PC-3 (cell line): Measurements from ENCODE around the gene FLOT1. TPM values are rescaled to one million over a fixed set of nuclear protein-coding genes. Genes with fewer than 3 reads are reported as not detected.
A peak's percentile ranks its signal among the peaks of the same experiment; 100 is the strongest.

Experiments used
- ATAC-seq: fragments of 200-7000 bp; cut with Tn5 transposase; 2 replicates; pipeline ENCODE4 v1.9.1; 2020; ENCODE audit warnings: mild to moderate bottlenecking, moderate library complexity
- BruUV-seq: library from RNA; stranded (reverse); fragments of 400-500 nt; replicated peaks from 2 replicates; lab custom pipeline; 2021; lab: Mats Ljungman, UMichigan
- CTCF ChIA-PET: fragments of 300-600 bp; sonication (Branson Sonifier 250); formaldehyde crosslinking; loops from one replicate; lab custom pipeline; 2022; ENCODE audit warnings: antibody characterized with exemption; lab: Charles Lee
- POLR2A ChIA-PET: fragments of 300-600 bp; sonication (Branson Sonifier 250); formaldehyde crosslinking; loops from one replicate; lab custom pipeline; 2022; ENCODE audit warnings: antibody characterized with exemption; ENCODE audit not compliant: unreplicated experiment; lab: Charles Lee
- DNase-seq: peaks from one replicate; pipeline ENCODE4 v3.0.0-alpha.2; 2015
- H2AFZ ChIP-seq: fragments of 300-600 bp; sonication (generic); 2 replicates; pipeline ENCODE4 v1.6.0; 2016; ENCODE audit warnings: antibody characterized with exemption, low read length
- H3F3A ChIP-seq: fragments of 300-600 bp; sonication (generic); one replicate; pipeline ENCODE4 v1.6.0; 2017; ENCODE audit warnings: antibody characterized with exemption, low read length, control low read depth, mild to moderate bottlenecking; ENCODE audit not compliant: unreplicated experiment
- H3K27ac ChIP-seq: fragments of 300-600 bp; sonication (generic); 2 replicates; pipeline ENCODE4 v1.5.1; 2016; ENCODE audit warnings: mild to moderate bottlenecking, low read length
- H3K27me3 ChIP-seq: fragments of 300-600 bp; sonication (generic); 2 replicates; pipeline ENCODE4 v1.6.1; 2016; ENCODE audit warnings: low read length, mixed read lengths
- H3K36me3 ChIP-seq: fragments of 300-600 bp; sonication (generic); 2 replicates; pipeline ENCODE4 v1.6.1; 2016; ENCODE audit warnings: low read depth, mixed run types, low read length, mixed read lengths
- H3K4me1 ChIP-seq: fragments of 300-600 bp; sonication (generic); 2 replicates; pipeline ENCODE4 v1.5.1; 2016; ENCODE audit warnings: low read length; ENCODE audit not compliant: insufficient read depth
- H3K4me2 ChIP-seq: fragments of 300-600 bp; sonication (generic); 2 replicates; pipeline ENCODE4 v1.6.0; 2016; ENCODE audit warnings: low read length
- H3K4me3 ChIP-seq: fragments of 300-600 bp; sonication (generic); 2 replicates; pipeline ENCODE4 v1.5.1; 2016; ENCODE audit warnings: mild to moderate bottlenecking, low read length, mixed read lengths
- H3K79me2 ChIP-seq: fragments of 300-600 bp; sonication (generic); 2 replicates; pipeline ENCODE4 v1.6.1; 2017; ENCODE audit warnings: low read length, mixed read lengths
- H3K9ac ChIP-seq: fragments of 300-600 bp; sonication (generic); 2 replicates; pipeline ENCODE4 v1.6.0; 2016; ENCODE audit warnings: mild to moderate bottlenecking, low read length
- H3K9me2 ChIP-seq: fragments of 300-600 bp; sonication (generic); replicated peaks from 2 replicates; pipeline ENCODE4 v1.6.1; 2016; ENCODE audit warnings: mixed run types, low read length, mixed read lengths
- H3K9me3 ChIP-seq: fragments of 300-600 bp; sonication (generic); 2 replicates; pipeline ENCODE4 v1.6.1; 2016; ENCODE audit warnings: low read length, mixed read lengths
- H4K20me1 ChIP-seq: fragments of 300-600 bp; sonication (generic); 2 replicates; pipeline ENCODE4 v1.6.1; 2016; ENCODE audit warnings: low read length, mixed read lengths
- CTCF ChIP-seq: fragments of 300-600 bp; sonication (generic); conservative IDR thresholded peaks from 2 replicates; pipeline ENCODE4 v1.5.1; 2017; ENCODE audit warnings: antibody characterized with exemption, low read depth, mild to moderate bottlenecking, low read length
- EZH2 ChIP-seq: fragments of 300-600 bp; sonication (generic); IDR thresholded peaks from one replicate; pipeline ENCODE4 v1.6.1; 2017; ENCODE audit warnings: antibody characterized with exemption, mild to moderate bottlenecking, low read length; ENCODE audit not compliant: unreplicated experiment
- EZH2phosphoT487 ChIP-seq: fragments of 300-600 bp; sonication (generic); IDR thresholded peaks from 2 replicates; pipeline ENCODE4 v1.6.1; 2018; ENCODE audit warnings: mild to moderate bottlenecking, antibody characterized with exemption, low read length, borderline replicate concordance
- intact Hi-C: fragments of 100-400 bp; cut with micrococcal nuclease; formaldehyde crosslinking; loops from 2 replicates; pipeline ENCODE4 v1.9.0; 2023
- total RNA-seq: library from RNA; depleted of rRNA; stranded (reverse); fragments of >200 nt; gene quantifications from 2 replicates; pipeline ENCODE4 v1.2.3, GENCODE V29; 2014

The FLOT1 gene
- total RNA-seq, 1 experiment from 2014 or later = 305 TPM

- ATAC-seq (peak; percentile 53), DNase-seq (peak; percentile 84)
- ChIA-PET CTCF (interaction anchor here (1.1 kb wide), 1 partner anchor 40 kb away, joined by 3 read pairs; no protein-coding TSS in a partner anchor), POLR2A (no interaction called here)
- Histone ChIP-seq H3K79me2 (peaks cover 84% of the 10 kb centered on the region), H3K4me3 (peak overlapping the region; percentile 97), H3K9ac (peak overlapping the region; percentile 80), H3K9me2 (no peaks in the 10 kb centered on the region), H3K36me3 (peaks cover 10% of the 10 kb centered on the region), H3K27me3 (no peaks in the 10 kb centered on the region), H2AFZ (no peak overlapping the region), H3K9me3 (no peaks in the 10 kb centered on the region), H3K4me2 (peak overlapping the region; percentile 87), H3K27ac (peak overlapping the region; percentile 89), H4K20me1 (no peaks in the 10 kb centered on the region), H3F3A (no peaks in the 10 kb centered on the region), H3K4me1 (peaks cover 58% of the 10 kb centered on the region)
- TF ChIP-seq EZH2 = no peak
- TF ChIP-seq EZH2phosphoT487 = no peak
- no peak for TF ChIP-seq CTCF
- intact Hi-C loops = loop anchor here (1.0 kb wide), 1 partner anchor 40 kb away; no protein-coding TSS in a partner anchor
- no TSS peak for BruUV-seq
Observed at GRCh38 chr6:30682143-30683117, 60.1 kb downstream of the FLOT1 start.

- H3F3A ChIP-seq = no peaks in the 10 kb centered on the region
- ChIA-PET CTCF (no interaction called here), POLR2A (no interaction called here)
- H3K9me3 ChIP-seq = no peaks in the 10 kb centered on the region
- no peak for ATAC-seq
- peak overlapping the region; percentile 87 for H3K4me2 ChIP-seq
- peaks cover 13% of the 10 kb centered on the region for H3K36me3 ChIP-seq
- H2AFZ ChIP-seq = no peak overlapping the region
- DNase-seq = no peak
- H3K4me3 ChIP-seq = peak overlapping the region; percentile 97
- H3K9me2 ChIP-seq = no peaks in the 10 kb centered on the region
- intact Hi-C loops = loop anchor here (1.0 kb wide), 1 partner anchor 41 kb away; no protein-coding TSS in a partner anchor
- no TSS peak for BruUV-seq
- H3K4me1 ChIP-seq = peaks cover 58% of the 10 kb centered on the region
- peaks cover 81% of the 10 kb centered on the region for H3K79me2 ChIP-seq
- H4K20me1 ChIP-seq = no peaks in the 10 kb centered on the region
- H3K27ac ChIP-seq = peak overlapping the region; percentile 89
- H3K27me3 ChIP-seq = no peaks in the 10 kb centered on the region
- no peak for TF ChIP-seq EZH2phosphoT487
- TF ChIP-seq EZH2 = no peak
- TF ChIP-seq CTCF = no peak
- H3K9ac ChIP-seq = peak overlapping the region; percentile 80
Observed at GRCh38 chr6:30681766-30682142, 60.7 kb downstream of the FLOT1 start.
